Central memory CD4-positive, alpha-beta T cell (primary cell): Measurements from ENCODE around the gene TUBGCP3.
"Not testable (repeated sequence)": the region's sequence is repeated elsewhere in the genome, so short reads cannot be mapped to it uniquely, and the experiment has no call there.

Source experiments
- DNase-seq: peaks from one replicate; pipeline ENCODE4 v3.0.0; 2022

The TUBGCP3 gene

GRCh38 chr13:112522578-112522977 lies 65.4 kb downstream of the TUBGCP3 start:
- no peak for DNase-seq

DNA sequence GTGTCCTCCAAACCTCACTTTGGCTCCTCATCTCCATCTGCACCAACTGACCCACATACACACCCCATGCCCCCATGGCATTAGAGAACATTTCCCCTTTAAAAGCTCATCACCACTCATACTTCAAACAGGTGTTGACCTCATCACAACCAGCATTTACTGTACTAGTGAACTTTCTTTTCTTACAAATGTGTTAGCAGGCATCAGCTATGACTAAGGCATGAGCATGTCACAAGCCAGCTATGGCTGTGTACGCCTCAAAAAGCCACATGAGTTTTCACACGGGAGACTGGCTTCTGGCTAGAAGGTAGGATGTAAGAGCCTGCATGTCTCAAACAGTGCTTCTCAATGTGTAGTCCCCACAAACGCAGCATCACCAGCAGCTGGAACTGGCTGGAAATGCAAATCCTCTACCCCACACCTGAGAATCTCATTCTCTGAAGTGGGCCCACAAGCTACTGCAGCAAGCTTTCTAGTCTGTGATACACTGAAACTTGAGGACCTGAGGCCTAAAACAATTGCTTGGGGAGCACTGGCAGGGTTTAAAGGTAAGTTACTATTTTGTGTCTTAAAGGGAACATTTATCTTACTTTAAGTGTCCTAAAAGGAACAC lies 66.8 kb downstream of the TUBGCP3 start:
- DNase-seq = no peak

GRCh38 chr13:112519517-112520060 lies 68.4 kb downstream of the TUBGCP3 start:
- DNase-seq = no peak

DNA sequence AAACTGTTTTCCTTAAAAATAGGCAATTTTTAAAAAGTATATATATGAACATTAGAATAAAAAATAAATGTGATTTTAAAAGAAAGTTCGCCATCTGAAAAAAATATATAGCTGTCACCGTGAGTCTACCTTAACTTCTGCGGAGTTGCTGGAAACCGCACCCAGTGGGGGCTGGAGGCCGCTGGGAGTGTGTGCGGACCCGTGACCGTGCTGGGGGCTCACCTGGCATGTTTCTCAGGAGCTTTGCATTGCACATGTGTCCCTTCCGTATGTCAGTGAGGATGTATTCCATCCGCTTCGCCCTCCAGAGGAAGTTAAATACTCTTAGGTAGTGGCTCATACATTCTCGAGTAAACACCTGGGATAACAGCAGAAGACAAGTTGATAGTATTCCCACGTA lies 71.7 kb downstream of the TUBGCP3 start:
- no peak for DNase-seq

DNA sequence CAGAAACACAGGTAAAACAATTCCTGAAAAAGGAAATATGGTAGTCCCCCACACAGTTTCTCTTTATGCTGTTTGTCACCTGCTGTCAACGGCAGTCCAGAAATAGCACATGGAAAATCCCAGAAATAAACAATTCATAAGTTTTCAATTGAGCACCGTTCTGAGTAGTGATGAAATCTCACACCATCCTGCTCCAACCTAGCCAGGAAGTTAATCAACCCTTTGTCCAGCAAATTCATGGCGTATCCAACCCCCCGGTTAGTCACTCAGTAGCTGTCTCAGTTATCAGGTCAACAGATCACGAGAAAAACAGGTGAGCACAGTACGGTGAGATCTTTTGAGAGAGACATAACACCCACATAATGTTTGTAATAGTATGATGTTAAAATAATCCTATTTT lies 74.2 kb downstream of the TUBGCP3 start:
- DNase-seq = no peak

DNA sequence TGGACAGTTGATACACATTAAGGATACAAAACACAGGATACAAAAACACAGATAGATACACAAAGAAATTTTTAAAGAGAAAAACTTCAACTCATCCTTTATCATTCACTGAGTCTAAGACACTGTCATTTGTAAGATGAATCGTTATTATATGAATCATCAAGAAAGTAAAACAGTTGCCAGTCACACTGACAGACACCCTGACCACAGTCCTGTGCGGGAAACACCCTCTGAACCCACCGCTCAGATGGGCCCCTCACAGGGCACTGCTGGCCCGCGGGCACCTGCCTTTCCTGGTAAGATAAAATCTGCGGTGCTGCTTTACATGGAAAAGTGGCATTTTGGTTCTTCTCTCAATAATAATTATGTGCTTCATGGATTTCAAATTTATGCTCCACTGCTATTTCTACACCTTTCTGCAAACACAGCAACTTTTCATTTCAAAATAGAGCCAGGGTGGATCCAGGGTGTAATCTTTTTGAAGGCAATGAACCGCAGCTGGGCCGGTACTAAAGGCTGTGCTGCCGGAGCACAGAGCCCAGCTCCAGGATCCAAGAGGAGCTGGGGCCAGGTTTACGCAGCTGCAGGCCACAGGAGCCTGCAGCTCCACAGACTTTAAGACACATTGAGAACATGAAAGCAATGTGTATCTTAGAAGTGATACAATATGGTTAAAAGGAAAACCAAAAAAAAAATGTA lies 76.8 kb downstream of the TUBGCP3 start:
- no peak for DNase-seq

- no peak for DNase-seq
Observed at GRCh38 chr13:112510002-112510780, 77.8 kb downstream of the TUBGCP3 start.

DNA sequence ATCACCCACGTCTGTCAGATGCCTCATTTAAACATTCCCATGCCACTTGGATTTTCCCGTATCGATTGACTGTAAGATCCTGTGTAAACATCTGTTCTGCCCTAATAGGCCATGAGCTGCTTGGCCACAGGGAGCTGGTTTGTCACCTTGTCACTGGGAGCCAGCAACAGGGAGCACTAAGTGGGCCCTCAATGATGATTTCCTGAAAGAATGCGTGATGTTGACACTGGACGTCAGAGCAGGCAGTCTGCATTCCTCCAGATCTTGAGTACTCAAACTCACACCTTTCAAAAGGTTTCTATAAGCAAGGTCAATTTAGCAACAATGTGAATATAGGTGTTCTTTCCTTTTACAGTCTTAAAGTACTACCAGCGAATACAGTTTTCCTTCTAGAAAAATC lies 78.8 kb downstream of the TUBGCP3 start:
- no peak for DNase-seq

- no peak for DNase-seq
Observed at GRCh38 chr13:112506046-112506445, 81.9 kb downstream of the TUBGCP3 start.

- no peak for DNase-seq
Observed at GRCh38 chr13:112496166-112496565, 91.8 kb downstream of the TUBGCP3 start.

DNA sequence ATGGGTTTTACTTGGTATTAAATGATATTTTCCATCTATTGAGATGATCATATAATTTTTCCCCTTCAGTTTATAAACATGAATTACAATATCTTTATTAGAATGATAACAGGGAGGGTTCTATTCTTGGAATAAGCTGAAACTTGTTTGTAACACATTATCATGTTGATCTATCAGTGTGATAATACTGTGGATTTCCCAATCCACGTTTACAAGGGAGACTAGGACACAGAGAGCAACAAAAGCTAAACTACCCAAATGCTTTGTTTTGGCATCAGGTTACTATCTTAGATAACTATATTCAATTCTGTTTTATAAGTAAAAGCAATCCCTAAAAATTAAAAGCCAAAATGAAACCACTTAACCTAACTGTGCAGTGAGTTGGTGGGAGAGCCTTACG lies 92.5 kb downstream of the TUBGCP3 start:
- DNase-seq = no peak

GRCh38 chr13:112489199-112489598 lies 98.8 kb downstream of the TUBGCP3 start:
- no peak for DNase-seq

DNA sequence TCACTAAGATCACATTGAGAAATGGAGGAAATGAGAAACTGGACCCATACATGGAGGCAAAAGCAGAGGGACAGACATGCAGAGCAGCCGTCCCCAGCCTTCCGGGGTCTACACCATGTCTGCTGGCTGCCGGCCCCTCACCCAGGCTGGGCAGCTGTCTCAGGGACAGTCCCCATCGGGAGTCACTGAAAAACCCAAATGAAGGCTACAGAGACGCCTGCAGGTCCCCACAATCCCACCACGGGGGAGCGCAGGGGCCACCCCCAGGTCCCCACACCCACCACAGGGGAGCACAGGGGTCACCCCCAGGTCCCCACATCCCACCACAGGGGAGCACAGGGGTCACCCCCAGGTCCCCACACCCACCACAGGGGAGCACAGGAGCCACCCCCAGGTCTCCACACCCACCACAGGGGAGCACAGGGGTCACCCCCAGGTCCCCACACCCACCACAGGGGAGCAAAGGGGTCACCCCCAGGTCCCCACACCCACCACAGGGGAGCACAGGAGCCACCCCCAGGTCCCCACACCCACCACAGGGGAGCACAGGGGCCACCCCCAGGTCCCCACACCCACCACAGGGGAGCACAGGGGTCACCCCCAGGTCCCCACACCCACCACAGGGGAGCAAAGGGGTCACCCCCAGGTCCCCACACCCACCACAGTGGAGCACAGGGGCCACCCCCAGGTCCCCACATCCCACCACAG lies 99.5 kb downstream of the TUBGCP3 start:
- not testable (repeated sequence) for DNase-seq

DNA sequence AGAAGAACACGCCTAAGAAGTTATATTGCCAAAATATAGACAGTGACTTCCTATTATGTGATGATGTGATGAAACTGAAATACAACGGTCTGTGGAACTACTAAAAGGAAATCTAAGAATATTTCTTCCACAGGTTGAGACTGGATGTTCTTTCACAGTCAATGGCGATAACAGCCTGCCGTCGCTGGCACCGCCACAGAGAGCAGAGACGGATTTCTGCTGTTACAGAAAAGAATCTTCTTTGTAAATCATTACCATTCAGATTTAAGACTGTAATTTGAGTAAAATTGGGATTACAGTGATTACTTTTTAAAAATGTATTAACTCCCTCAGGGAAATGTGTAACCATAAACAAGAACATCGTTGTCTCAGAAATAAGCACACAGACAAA lies 100.8 kb downstream of the TUBGCP3 start:
- DNase-seq = no peak

DNA sequence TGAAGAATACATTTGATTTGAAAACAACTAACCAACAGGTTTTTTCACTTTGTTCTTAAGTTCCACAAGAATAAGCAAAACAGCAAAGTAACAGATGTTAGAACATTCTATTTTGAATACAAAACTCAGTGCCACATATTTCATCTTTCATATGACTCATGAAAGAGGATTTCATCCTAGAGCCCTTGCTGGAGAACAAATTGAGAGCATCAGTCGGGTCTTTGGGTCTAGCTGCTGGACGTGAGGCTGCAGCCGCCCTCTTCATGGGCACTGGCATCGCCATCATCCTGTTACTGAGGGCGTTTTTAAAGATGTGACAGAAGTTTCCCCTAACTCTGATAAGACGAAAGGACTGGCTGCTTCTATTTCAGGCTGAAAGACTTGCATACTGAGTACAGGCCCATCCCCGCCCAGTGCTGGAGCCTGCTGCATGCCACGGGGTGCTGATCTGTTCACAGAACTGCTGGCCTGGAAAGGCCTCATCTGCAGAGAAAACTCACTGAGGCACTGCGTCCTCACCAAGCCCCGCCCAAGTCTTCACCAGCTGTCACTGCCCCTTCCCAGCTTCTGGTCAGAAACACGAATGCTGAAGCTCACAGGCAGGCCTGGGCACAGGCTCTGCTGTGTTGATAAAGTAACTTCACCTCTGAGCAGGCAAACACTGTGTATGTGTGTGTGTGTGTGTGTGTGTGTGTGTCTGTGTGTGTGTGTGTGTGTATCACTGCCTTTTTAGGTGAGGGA lies 101.4 kb downstream of the TUBGCP3 start:
- DNase-seq = no peak

DNA sequence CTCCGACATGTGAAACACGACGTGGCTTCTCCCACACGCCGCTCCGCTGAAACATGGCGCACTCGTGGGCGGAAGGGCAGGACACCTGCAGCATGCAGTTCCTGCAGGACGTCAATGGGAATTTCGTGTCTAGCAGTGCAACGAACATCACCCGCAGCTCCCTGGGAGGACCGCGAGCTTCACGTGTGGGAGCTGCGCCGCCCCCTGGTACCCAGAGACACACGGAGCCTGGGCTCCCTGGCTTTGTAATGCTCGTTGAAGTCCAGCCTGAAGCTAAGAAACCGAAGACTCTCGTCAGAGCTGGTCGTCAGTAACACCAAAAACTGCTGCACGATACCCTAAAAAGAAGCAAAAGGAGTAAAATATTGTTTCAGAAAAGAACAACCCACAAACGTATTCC lies 102.1 kb downstream of the TUBGCP3 start:
- DNase-seq = not testable (repeated sequence)

GRCh38 chr13:112483299-112483698 lies 104.7 kb downstream of the TUBGCP3 start:
- DNase-seq = no peak

DNA sequence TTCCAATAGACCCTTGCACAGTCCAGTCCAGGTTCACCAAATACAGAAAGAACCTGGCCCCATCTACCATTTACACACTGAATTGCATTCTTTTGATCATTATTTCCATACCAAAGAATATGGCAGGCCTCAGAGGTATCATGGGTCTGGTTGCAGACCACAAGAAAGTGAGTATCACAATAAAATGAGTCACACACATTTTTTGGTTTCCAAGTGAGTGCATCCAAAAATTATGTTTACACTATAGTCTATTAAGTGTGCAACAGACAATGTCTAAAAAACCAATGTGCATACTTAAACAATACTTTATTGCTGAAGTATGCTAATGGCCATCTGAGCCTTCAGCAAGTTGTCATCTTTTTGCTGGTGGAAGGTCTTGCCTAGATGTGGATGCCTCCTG lies 106.5 kb downstream of the TUBGCP3 start:
- no peak for DNase-seq

GRCh38 chr13:112479389-112479788 lies 108.6 kb downstream of the TUBGCP3 start:
- no peak for DNase-seq

GRCh38 chr13:112477070-112477619 lies 110.8 kb downstream of the TUBGCP3 start:
- DNase-seq = no peak

DNA sequence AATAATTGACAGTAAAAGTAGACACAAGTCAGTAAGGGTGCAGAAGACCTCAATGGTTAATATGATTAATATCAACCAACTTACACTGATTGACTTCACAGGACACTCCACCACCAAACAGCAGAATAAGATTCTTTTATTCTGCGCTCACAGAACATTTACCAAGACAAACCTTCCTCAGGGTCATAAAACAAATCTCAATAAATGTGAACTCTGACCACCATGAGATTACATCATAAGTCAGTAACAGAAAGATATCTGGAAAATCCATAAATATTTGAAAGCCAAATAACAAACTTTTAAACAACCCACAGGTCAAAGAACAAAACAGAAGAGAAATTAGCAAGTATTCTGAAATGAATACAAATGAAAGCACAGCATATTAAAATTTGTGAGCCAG lies 112.1 kb downstream of the TUBGCP3 start:
- no peak for DNase-seq

DNA sequence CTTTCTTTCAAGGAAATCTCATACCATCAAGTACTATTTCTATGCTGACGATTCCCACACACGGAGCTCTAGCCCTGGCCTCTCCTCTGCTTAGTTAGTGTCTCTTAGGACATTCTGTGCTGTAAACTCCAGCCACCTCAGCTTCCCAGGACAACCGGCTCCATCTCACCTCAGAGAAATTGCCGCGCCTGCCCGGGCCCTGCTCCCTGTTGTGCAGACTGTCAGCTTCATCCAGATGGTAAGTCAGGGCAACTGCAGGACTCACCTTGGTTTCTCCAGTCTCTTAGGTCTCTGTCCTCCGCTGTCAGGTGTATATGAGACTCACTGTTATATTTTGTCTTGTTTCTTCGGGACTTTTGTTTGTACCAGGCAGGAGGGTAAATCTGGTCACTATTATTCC lies 113.1 kb downstream of the TUBGCP3 start:
- no peak for DNase-seq
